ENCODE data around the gene SMAP2.

Gene SMAP2

DNA sequence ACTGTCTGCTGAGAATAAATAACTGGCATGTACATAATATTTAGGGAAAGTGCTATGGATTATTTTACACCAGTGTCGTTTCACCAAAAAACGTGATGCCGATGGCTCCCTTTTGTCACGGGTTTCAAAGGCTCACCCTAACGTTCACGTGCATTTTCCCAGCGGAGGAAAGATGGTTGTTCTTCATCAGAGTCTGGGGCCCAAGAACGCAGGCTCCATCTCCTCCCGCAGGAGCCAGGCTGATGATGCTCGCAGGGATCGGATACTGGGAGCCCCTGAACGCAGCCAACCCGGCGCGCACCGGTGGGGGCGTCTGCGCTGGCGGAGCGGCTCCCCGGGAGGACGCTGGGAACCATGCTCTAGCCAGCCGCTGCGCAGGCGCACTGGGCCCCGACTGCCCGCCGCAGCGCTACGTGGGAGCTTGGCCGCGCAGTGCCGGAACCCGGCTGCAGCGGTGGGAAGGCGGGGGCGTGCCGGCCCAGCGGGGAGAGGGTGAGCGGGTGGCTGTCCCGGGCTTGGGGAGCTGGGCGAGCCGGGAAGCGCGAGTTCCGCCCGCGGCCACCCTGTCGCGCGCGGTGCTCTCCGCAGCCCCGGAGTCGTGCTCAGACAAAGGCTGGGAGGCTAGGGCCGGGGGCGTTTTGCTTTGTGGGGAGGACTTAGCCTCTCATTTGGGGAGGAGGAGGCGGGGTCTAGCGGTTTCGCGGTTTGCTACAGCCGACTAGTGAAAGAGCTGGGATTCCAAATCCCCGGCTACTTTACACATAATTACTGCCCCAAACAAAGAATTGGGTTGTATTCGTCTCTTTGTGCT lies 76.4 kb downstream of the SMAP2 start, which contains the start of gene ZFP69B (continued):
- TF ChIP-seq, protein P1, sequence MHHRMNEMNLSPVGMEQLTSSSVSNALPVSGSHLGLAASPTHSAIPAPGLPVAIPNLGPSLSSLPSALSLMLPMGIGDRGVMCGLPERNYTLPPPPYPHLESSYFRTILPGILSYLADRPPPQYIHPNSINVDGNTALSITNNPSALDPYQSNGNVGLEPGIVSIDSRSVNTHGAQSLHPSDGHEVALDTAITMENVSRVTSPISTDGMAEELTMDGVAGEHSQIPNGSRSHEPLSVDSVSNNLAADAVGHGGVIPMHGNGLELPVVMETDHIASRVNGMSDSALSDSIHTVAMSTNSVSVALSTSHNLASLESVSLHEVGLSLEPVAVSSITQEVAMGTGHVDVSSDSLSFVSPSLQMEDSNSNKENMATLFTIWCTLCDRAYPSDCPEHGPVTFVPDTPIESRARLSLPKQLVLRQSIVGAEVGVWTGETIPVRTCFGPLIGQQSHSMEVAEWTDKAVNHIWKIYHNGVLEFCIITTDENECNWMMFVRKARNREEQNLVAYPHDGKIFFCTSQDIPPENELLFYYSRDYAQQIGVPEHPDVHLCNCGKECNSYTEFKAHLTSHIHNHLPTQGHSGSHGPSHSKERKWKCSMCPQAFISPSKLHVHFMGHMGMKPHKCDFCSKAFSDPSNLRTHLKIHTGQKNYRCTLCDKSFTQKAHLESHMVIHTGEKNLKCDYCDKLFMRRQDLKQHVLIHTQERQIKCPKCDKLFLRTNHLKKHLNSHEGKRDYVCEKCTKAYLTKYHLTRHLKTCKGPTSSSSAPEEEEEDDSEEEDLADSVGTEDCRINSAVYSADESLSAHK (tag by site-specific recombination; IDR thresholded peaks at IDR 0.05), result peak; percentile 65; the same call in 1 of the 2 replicates
- TF ChIP-seq ZNF830 (tag by site-specific recombination; IDR thresholded peaks at IDR 0.05; ENCODE audit: low read depth) (no peak), ZNF184 (tag by site-specific recombination; IDR thresholded peaks at IDR 0.05) (0 out of 2 replicates have a peak, but pooled peaks have one; percentile 57), YY1 (tag by site-specific recombination; IDR thresholded peaks at IDR 0.05) (peak; percentile 51), ZNF623 (tag by site-specific recombination; IDR thresholded peaks at IDR 0.05) (0 out of 2 replicates have a peak, but pooled peaks have one; percentile 5), ZFP3 (tag by site-specific recombination; IDR thresholded peaks at IDR 0.05; ENCODE audit: low read depth) (no peak), ZNF341 (tag by site-specific recombination; IDR thresholded peaks at IDR 0.05; ENCODE audit: low read depth) (peak; percentile 86), ZNF366 (tag by site-specific recombination; conservative IDR thresholded peaks at IDR 0.05) (no peak), ZNF571 (tag by site-specific recombination; IDR thresholded peaks at IDR 0.05) (no peak), ZNF629 (tag by site-specific recombination; IDR thresholded peaks at IDR 0.05) (no peak), MEIS1 (CRISPR knock-in tag; IDR thresholded peaks at IDR 0.05; ENCODE audit: borderline replicate concordance) (no peak), GLIS1 (tag by site-specific recombination; IDR thresholded peaks at IDR 0.05) (peak; percentile 76), ZNF792 (tag by site-specific recombination; IDR thresholded peaks at IDR 0.05) (no peak), ZNF404 (tag by site-specific recombination; IDR thresholded peaks at IDR 0.05) (no peak), ZBTB17 (tag by site-specific recombination; IDR thresholded peaks at IDR 0.05) (peak; percentile 94), SP3 (tag by site-specific recombination; IDR thresholded peaks at IDR 0.05) (peak; percentile 61; the same call in 1 of the 2 replicates), ZNF48 (tag by site-specific recombination; IDR thresholded peaks at IDR 0.05) (no peak)
- TF ChIP-seq, protein P2, sequence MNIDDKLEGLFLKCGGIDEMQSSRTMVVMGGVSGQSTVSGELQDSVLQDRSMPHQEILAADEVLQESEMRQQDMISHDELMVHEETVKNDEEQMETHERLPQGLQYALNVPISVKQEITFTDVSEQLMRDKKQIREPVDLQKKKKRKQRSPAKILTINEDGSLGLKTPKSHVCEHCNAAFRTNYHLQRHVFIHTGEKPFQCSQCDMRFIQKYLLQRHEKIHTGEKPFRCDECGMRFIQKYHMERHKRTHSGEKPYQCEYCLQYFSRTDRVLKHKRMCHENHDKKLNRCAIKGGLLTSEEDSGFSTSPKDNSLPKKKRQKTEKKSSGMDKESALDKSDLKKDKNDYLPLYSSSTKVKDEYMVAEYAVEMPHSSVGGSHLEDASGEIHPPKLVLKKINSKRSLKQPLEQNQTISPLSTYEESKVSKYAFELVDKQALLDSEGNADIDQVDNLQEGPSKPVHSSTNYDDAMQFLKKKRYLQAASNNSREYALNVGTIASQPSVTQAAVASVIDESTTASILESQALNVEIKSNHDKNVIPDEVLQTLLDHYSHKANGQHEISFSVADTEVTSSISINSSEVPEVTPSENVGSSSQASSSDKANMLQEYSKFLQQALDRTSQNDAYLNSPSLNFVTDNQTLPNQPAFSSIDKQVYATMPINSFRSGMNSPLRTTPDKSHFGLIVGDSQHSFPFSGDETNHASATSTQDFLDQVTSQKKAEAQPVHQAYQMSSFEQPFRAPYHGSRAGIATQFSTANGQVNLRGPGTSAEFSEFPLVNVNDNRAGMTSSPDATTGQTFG (tag by site-specific recombination; IDR thresholded peaks at IDR 0.05; ENCODE audit: borderline replicate concordance), result no peak
- TF ChIP-seq, protein P3, sequence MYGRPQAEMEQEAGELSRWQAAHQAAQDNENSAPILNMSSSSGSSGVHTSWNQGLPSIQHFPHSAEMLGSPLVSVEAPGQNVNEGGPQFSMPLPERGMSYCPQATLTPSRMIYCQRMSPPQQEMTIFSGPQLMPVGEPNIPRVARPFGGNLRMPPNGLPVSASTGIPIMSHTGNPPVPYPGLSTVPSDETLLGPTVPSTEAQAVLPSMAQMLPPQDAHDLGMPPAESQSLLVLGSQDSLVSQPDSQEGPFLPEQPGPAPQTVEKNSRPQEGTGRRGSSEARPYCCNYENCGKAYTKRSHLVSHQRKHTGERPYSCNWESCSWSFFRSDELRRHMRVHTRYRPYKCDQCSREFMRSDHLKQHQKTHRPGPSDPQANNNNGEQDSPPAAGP (tag by site-specific recombination; IDR thresholded peaks at IDR 0.05), result peak; percentile 15; the same call in 1 of the 2 replicates
- TF ChIP-seq, protein P4, sequence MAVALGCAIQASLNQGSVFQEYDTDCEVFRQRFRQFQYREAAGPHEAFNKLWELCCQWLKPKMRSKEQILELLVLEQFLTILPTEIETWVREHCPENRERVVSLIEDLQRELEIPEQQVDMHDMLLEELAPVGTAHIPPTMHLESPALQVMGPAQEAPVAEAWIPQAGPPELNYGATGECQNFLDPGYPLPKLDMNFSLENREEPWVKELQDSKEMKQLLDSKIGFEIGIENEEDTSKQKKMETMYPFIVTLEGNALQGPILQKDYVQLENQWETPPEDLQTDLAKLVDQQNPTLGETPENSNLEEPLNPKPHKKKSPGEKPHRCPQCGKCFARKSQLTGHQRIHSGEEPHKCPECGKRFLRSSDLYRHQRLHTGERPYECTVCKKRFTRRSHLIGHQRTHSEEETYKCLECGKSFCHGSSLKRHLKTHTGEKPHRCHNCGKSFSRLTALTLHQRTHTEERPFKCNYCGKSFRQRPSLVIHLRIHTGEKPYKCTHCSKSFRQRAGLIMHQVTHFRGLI (tag by site-specific recombination; IDR thresholded peaks at IDR 0.05), result no peak
- TF ChIP-seq, protein P5, sequence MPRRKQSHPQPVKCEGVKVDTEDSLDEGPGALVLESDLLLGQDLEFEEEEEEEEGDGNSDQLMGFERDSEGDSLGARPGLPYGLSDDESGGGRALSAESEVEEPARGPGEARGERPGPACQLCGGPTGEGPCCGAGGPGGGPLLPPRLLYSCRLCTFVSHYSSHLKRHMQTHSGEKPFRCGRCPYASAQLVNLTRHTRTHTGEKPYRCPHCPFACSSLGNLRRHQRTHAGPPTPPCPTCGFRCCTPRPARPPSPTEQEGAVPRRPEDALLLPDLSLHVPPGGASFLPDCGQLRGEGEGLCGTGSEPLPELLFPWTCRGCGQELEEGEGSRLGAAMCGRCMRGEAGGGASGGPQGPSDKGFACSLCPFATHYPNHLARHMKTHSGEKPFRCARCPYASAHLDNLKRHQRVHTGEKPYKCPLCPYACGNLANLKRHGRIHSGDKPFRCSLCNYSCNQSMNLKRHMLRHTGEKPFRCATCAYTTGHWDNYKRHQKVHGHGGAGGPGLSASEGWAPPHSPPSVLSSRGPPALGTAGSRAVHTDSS (tag by site-specific recombination; IDR thresholded peaks at IDR 0.05), result no peak
- TF ChIP-seq, protein P6, sequence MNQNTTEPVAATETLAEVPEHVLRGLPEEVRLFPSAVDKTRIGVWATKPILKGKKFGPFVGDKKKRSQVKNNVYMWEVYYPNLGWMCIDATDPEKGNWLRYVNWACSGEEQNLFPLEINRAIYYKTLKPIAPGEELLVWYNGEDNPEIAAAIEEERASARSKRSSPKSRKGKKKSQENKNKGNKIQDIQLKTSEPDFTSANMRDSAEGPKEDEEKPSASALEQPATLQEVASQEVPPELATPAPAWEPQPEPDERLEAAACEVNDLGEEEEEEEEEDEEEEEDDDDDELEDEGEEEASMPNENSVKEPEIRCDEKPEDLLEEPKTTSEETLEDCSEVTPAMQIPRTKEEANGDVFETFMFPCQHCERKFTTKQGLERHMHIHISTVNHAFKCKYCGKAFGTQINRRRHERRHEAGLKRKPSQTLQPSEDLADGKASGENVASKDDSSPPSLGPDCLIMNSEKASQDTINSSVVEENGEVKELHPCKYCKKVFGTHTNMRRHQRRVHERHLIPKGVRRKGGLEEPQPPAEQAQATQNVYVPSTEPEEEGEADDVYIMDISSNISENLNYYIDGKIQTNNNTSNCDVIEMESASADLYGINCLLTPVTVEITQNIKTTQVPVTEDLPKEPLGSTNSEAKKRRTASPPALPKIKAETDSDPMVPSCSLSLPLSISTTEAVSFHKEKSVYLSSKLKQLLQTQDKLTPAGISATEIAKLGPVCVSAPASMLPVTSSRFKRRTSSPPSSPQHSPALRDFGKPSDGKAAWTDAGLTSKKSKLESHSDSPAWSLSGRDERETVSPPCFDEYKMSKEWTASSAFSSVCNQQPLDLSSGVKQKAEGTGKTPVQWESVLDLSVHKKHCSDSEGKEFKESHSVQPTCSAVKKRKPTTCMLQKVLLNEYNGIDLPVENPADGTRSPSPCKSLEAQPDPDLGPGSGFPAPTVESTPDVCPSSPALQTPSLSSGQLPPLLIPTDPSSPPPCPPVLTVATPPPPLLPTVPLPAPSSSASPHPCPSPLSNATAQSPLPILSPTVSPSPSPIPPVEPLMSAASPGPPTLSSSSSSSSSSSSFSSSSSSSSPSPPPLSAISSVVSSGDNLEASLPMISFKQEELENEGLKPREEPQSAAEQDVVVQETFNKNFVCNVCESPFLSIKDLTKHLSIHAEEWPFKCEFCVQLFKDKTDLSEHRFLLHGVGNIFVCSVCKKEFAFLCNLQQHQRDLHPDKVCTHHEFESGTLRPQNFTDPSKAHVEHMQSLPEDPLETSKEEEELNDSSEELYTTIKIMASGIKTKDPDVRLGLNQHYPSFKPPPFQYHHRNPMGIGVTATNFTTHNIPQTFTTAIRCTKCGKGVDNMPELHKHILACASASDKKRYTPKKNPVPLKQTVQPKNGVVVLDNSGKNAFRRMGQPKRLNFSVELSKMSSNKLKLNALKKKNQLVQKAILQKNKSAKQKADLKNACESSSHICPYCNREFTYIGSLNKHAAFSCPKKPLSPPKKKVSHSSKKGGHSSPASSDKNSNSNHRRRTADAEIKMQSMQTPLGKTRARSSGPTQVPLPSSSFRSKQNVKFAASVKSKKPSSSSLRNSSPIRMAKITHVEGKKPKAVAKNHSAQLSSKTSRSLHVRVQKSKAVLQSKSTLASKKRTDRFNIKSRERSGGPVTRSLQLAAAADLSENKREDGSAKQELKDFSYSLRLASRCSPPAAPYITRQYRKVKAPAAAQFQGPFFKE (tag by site-specific recombination; IDR thresholded peaks at IDR 0.05; ENCODE audit: borderline replicate concordance), result no peak
